Fibroblast of skin of abdomen (primary cell): ENCODE results near the gene OTUD3. TPM values are rescaled to one million over a fixed set of nuclear protein-coding genes. Genes with fewer than 3 reads are reported as not detected.
"Not testable (repeated sequence)": the region's sequence is repeated elsewhere in the genome, so short reads cannot be mapped to it uniquely, and the experiment has no call there.

Source experiments
- DNase-seq: peaks from one replicate; pipeline ENCODE4 v3.0.0-alpha.2; 2013
- polyA plus RNA-seq, 2 experiments: library from polyadenylated mRNA; unstranded; fragments of 120-200 nt; gene quantifications; one replicate each; pipeline ENCODE4 v1.2.1, GENCODE V29; 2013; ENCODE audit not compliant: insufficient read length in 2 of 2

OTUD3 gene
- 5.6 TPM for polyA plus RNA-seq (2013, experiment 1 of 2; ENCODE audit: insufficient read length)
- polyA plus RNA-seq (2013, experiment 2 of 2; ENCODE audit: insufficient read length): 6.3 TPM

GRCh38 chr1:19882111-19883071 is at the start of gene OTUD3:
Gene OTUD3 (plus strand): TSS chr1:19882395. CDS start chr1:19882514, 119 bp downstream.
- DNase-seq: peak; percentile 97

- no peak for DNase-seq
These were observed 46.6 kb upstream of the OTUD3 start for GRCh38 chr1:19835578-19835977.

- no peak for DNase-seq
These were observed 44.3 kb upstream of the OTUD3 start for GRCh38 chr1:19837866-19838265.

- DNase-seq: no peak
These were observed 42.0 kb upstream of the OTUD3 start for GRCh38 chr1:19840228-19840627.

GRCh38 chr1:19844731-19845495 is 37.3 kb upstream of the OTUD3 start:
- no peak for DNase-seq

- no peak for DNase-seq
These were observed 36.6 kb upstream of the OTUD3 start for GRCh38 chr1:19845555-19845954.

- DNase-seq: no peak
These were observed 35.9 kb upstream of the OTUD3 start for GRCh38 chr1:19846338-19846737.

GRCh38 chr1:19847334-19847733 is 34.9 kb upstream of the OTUD3 start:
- DNase-seq: not testable (repeated sequence)

GRCh38 chr1:19849307-19849706 is 32.9 kb upstream of the OTUD3 start:
- not testable (repeated sequence) for DNase-seq

GRCh38 chr1:19850214-19850613 is 32.0 kb upstream of the OTUD3 start:
- no peak for DNase-seq

GRCh38 chr1:19852036-19852435 is 30.2 kb upstream of the OTUD3 start:
- DNase-seq: peak; percentile 41

- DNase-seq: no peak
These were observed 27.3 kb upstream of the OTUD3 start for GRCh38 chr1:19854866-19855265.

- no peak for DNase-seq
These were observed 23.3 kb upstream of the OTUD3 start for GRCh38 chr1:19858893-19859292.

- no peak for DNase-seq
These were observed 22.3 kb upstream of the OTUD3 start for GRCh38 chr1:19859876-19860275.

- DNase-seq: no peak
These were observed 21.8 kb upstream of the OTUD3 start for GRCh38 chr1:19860418-19860817.

- peak; percentile 55 for DNase-seq
These were observed 21.2 kb upstream of the OTUD3 start for GRCh38 chr1:19861034-19861433.

GRCh38 chr1:19861842-19862530 is 20.2 kb upstream of the OTUD3 start:
- no peak for DNase-seq

GRCh38 chr1:19862944-19863343 is 19.3 kb upstream of the OTUD3 start:
- DNase-seq: no peak

- no peak for DNase-seq
These were observed 17.5 kb upstream of the OTUD3 start for GRCh38 chr1:19864570-19865160.

- DNase-seq: no peak
These were observed 16.2 kb upstream of the OTUD3 start for GRCh38 chr1:19866029-19866428.

- no peak for DNase-seq
These were observed 15.4 kb upstream of the OTUD3 start for GRCh38 chr1:19866758-19867157.

- DNase-seq: not testable (repeated sequence)
These were observed 13.6 kb upstream of the OTUD3 start for GRCh38 chr1:19868575-19868974.
